GM12891 (cell line): ENCODE results near the gene AQP1.

Experiments used
- POLR2A ChIP-seq: IDR thresholded peaks from 2 replicates; pipeline ENCODE4 v1.6.1; 2011; ENCODE audit warnings: low read depth, low read length, control low read depth
- POLR2AphosphoS5 ChIP-seq: IDR thresholded peaks from 2 replicates; pipeline ENCODE4 v1.6.1; 2011; ENCODE audit warnings: low read depth, low read length, control low read depth
- POU2F2 ChIP-seq: IDR thresholded peaks from 2 replicates; pipeline ENCODE4 v1.6.1; 2011; ENCODE audit warnings: low read depth, mild to moderate bottlenecking, control low read depth, low read length, moderate library complexity
- SPI1 ChIP-seq: IDR thresholded peaks from 2 replicates; pipeline ENCODE4 v1.6.1; 2011; ENCODE audit warnings: low read depth, low read length, control low read depth
- TAF1 ChIP-seq: IDR thresholded peaks from 2 replicates; pipeline ENCODE4 v1.6.1; 2011; ENCODE audit warnings: low read depth, low read length, control low read depth

GRCh38 chr7:30912021-30912730 is 523 bp downstream of the AQP1 start:
- no peak for TF ChIP-seq POLR2A
- TF ChIP-seq POLR2AphosphoS5: no peak
- TF ChIP-seq TAF1: no peak
- no peak for TF ChIP-seq SPI1
- TF ChIP-seq POU2F2: no peak
